KMS-11 (cell line): ENCODE results near the gene ORMDL1.

Experiments
- H2AFZ ChIP-seq: fragments of 200-600 bp; sonication (generic); 2 replicates; pipeline ENCODE4 v1.6.1; 2016; ENCODE audit warnings: antibody characterized with exemption, mixed run types, low read depth
- H3K27ac ChIP-seq: fragments of 200-600 bp; sonication (generic); 2 replicates; pipeline ENCODE4 v1.6.1; 2016; ENCODE audit warnings: mild to moderate bottlenecking, mixed run types
- H3K27me3 ChIP-seq: fragments of 200-600 bp; sonication (generic); 2 replicates; pipeline ENCODE4 v1.6.1; 2017; ENCODE audit warnings: mild to moderate bottlenecking, low read depth, mixed run types, moderate library complexity; ENCODE audit not compliant: insufficient read depth
- H3K36me3 ChIP-seq: fragments of 200-600 bp; sonication (generic); 2 replicates; pipeline ENCODE4 v1.6.1; 2017; ENCODE audit warnings: mild to moderate bottlenecking, mixed run types; ENCODE audit not compliant: insufficient read depth
- H3K4me1 ChIP-seq: fragments of 200-600 bp; sonication (generic); 2 replicates; pipeline ENCODE4 v1.6.1; 2016; ENCODE audit warnings: mild to moderate bottlenecking, low read depth, mixed run types; ENCODE audit not compliant: poor library complexity, severe bottlenecking
- H3K4me2 ChIP-seq: fragments of 200-600 bp; sonication (generic); 2 replicates; pipeline ENCODE4 v1.7.0; 2016; ENCODE audit warnings: mild to moderate bottlenecking, mixed run types
- H3K4me3 ChIP-seq: fragments of 200-600 bp; sonication (generic); IDR thresholded peaks from 2 replicates; pipeline ENCODE4 v1.6.1; 2017; ENCODE audit warnings: low read depth, low read length, mixed read lengths; ENCODE audit not compliant: insufficient read depth
- H3K79me2 ChIP-seq: fragments of 200-600 bp; sonication (generic); 2 replicates; pipeline ENCODE4 v1.6.1; 2016; ENCODE audit warnings: low read depth, mixed run types; ENCODE audit not compliant: insufficient read depth
- H3K9ac ChIP-seq: fragments of 200-600 bp; sonication (generic); 2 replicates; pipeline ENCODE4 v1.6.1; 2016; ENCODE audit warnings: mild to moderate bottlenecking, mixed run types
- H4K20me1 ChIP-seq: fragments of 200-600 bp; sonication (generic); 2 replicates; pipeline ENCODE4 v1.6.1; 2016; ENCODE audit warnings: mild to moderate bottlenecking, mixed run types; ENCODE audit not compliant: insufficient read depth
- TF ChIP-seq, protein P1 (sequence below): fragments of 200-600 bp; sonication (generic); conservative IDR thresholded peaks from 2 replicates; pipeline ENCODE4 v1.6.1; 2017; ENCODE audit warnings: low read depth, mild to moderate bottlenecking, antibody characterized with exemption, low read length, moderate library complexity, mixed read lengths

ORMDL1 gene, protein sequence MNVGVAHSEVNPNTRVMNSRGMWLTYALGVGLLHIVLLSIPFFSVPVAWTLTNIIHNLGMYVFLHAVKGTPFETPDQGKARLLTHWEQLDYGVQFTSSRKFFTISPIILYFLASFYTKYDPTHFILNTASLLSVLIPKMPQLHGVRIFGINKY

DNA sequence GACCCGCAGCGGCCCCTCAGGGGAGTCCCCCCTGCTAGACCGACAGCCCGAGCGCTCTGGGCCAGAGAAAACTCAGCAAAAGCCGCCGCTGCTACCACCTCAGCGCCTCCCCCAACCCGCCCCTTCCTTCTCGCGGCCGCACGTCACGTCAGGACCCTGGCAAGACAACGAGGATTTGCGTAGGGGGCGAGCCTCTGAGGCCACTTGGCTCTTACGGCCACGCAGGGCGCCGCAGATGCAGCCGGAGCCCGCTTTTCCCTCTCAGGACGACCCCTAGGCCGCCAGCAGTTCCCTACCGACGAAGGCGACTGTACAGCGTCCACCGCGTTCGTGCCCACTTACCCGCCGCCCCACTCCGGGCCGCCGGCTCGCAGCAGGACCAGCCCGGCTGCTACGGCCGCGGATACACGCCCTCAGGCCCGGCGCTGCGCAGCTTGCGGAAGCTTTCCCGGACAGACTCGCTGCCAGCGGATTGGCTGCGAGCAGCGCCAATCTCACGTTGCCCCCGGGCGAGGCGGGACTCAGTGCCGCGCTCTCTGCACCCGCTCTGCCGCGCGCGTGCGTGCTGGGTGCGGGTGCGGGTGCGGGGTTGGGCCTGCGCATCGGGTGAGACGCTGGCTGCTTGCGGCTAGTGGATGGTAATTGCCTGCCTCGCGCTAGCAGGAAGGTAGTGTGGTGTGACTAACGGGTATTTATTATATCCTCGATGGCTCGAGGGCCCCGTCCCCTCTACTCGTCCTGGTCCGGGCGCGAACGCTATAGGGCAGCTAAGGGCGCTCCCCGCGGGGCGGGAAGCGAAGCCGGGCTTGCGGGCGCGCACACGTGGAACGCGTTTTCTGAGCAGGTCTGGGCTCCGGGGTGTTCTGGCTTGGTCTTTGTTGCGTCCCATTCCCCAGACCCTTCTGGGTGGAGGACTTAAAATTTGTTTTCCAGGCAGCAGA lies at the start of gene ORMDL1, which contains the start of gene PMS1:
ORMDL1 (minus strand) TSS at position 413 of the 941 bp plus-strand sequence. CDS start 1,744 bp downstream, outside the sequence.
PMS1 (plus strand) TSS at position 524 of the 941 bp plus-strand sequence. CDS start 7,360 bp downstream, outside the sequence.
- peaks cover 58% of the 10 kb centered on the region for H3K79me2 ChIP-seq
- TF ChIP-seq, protein P1, sequence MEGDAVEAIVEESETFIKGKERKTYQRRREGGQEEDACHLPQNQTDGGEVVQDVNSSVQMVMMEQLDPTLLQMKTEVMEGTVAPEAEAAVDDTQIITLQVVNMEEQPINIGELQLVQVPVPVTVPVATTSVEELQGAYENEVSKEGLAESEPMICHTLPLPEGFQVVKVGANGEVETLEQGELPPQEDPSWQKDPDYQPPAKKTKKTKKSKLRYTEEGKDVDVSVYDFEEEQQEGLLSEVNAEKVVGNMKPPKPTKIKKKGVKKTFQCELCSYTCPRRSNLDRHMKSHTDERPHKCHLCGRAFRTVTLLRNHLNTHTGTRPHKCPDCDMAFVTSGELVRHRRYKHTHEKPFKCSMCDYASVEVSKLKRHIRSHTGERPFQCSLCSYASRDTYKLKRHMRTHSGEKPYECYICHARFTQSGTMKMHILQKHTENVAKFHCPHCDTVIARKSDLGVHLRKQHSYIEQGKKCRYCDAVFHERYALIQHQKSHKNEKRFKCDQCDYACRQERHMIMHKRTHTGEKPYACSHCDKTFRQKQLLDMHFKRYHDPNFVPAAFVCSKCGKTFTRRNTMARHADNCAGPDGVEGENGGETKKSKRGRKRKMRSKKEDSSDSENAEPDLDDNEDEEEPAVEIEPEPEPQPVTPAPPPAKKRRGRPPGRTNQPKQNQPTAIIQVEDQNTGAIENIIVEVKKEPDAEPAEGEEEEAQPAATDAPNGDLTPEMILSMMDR = no peak
- peak within 1 kb of the TSS; percentile 98 for H3K4me2 ChIP-seq
- H3K4me1 ChIP-seq = peaks cover 30% of the 10 kb centered on the region
- H3K27me3 ChIP-seq = no peaks in the 10 kb centered on the region
- peak within 1 kb of the TSS; percentile 79 for H3K9ac ChIP-seq
- H4K20me1 ChIP-seq = no peaks in the 10 kb centered on the region
- peak within 1 kb of the TSS; percentile 66 for H3K27ac ChIP-seq
- H3K4me3 ChIP-seq = peak within 1 kb of the TSS; percentile 88
- H3K36me3 ChIP-seq = no peaks in the 10 kb centered on the region; the same call in 1 of the 2 replicates
- H2AFZ ChIP-seq = peak within 1 kb of the TSS; percentile 83

DNA sequence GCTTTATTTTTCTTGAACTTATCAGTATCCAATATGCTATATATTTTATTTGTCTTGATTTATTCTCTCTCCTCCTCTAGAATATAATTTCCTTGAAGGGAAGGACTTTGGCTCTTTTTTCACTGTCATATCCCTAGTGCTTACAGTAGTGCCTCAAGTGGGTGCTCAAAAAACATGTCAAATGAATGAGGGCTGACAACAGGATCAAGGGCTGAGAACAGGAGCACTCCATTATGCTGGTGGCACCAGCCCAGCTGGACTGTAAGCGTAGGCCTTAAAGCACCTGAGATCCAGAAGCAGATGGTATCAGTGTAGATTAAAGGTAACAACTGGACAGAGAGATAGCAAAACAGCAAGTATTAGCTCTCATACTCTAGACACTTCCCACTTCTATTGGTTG lies 46.4 kb upstream of the ORMDL1 start:
- Histone ChIP-seq H2AFZ (no peak overlapping the region), H3K36me3 (no peaks in the 10 kb centered on the region), H4K20me1 (no peaks in the 10 kb centered on the region), H3K9ac (no peak overlapping the region), H3K4me2 (no peak overlapping the region), H3K79me2 (no peaks in the 10 kb centered on the region), H3K4me3 (no peak overlapping the region), H3K27ac (no peak overlapping the region), H3K4me1 (peaks cover 3% of the 10 kb centered on the region), H3K27me3 (no peaks in the 10 kb centered on the region)
- TF ChIP-seq, protein P1 = no peak

DNA sequence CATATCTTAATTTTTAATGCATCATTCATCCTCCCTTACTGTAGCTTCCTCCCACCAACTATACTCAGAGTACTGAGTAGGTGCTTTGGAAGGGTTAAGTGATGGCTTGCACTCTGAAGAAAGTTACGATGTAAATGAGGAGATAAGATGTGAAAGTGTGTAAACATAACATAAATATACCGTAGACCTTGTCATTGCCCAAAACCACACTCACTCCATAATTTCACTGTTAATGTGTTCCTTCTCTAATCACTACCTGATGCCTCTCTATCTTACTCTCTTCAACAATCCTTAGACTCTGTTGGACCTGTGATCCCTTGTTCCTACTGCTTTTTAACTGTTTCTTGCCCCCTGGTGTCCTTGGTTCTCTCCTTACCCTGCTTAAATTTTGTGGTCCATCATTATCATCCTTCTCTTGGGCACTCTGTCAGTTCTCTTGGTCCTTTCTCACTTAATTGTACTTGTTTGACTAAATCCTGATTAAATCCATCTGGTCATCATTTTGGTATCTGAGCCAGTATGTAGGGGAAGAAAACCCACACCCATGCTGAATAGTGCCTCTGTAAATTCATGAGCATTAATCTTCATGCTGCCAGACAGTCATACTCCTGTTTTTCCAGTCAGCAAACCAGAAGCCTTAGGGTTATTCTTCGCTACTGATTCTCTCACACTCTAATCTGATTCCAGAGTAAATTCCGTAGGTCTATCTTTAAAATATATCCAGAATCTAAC lies 45.1 kb upstream of the ORMDL1 start:
- no peak overlapping the region for H3K9ac ChIP-seq
- H3K4me3 ChIP-seq = no peak overlapping the region
- no peak overlapping the region for H3K4me2 ChIP-seq
- no peaks in the 10 kb centered on the region for H3K36me3 ChIP-seq
- no peaks in the 10 kb centered on the region for H3K79me2 ChIP-seq
- no peaks in the 10 kb centered on the region for H3K4me1 ChIP-seq
- no peaks in the 10 kb centered on the region for H4K20me1 ChIP-seq
- TF ChIP-seq, protein P1 = no peak
- no peak overlapping the region for H2AFZ ChIP-seq
- no peak overlapping the region for H3K27ac ChIP-seq
- H3K27me3 ChIP-seq = no peaks in the 10 kb centered on the region

DNA sequence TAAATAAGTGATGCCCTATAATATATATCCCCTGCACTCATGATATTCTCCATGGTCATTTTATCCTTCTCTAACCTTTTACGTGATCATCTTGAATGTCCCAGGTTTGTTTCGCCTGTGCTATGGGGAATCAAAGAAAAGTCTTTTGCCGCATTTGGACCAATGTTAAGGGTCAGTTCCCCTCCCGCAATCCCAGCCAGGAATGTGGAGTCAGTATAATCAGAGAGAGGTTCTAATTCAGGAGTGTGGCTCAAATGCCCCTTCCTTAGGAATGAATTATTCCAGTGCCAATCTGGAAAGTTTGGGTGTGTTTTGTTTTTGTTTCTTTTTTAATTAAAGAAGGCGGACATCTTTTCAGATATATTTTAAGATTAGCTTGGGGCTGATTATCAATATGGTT lies 41.9 kb upstream of the ORMDL1 start:
- Histone ChIP-seq H3K9ac (no peak overlapping the region), H2AFZ (no peak overlapping the region), H3K4me3 (no peak overlapping the region), H4K20me1 (no peaks in the 10 kb centered on the region), H3K27me3 (no peaks in the 10 kb centered on the region), H3K36me3 (no peaks in the 10 kb centered on the region), H3K4me1 (no peaks in the 10 kb centered on the region), H3K27ac (no peak overlapping the region), H3K4me2 (no peak overlapping the region), H3K79me2 (no peaks in the 10 kb centered on the region)
- TF ChIP-seq, protein P1 = no peak
